Thyroid gland (tissue), 4 donors: ENCODE data around the gene TMEM30B.

ENCODE experiments used
- CTCF ChIP-seq, 6 experiments: fragments of 200-600 bp in 3 of 6; fragments of 450-650 bp in 3 of 6; sonication (generic) in 3 of 6; IDR thresholded peaks; one replicate each; pipeline ENCODE4 v1.5.1; 2016 to 2019; ENCODE audit warnings: antibody characterized with exemption in 6 of 6, mild to moderate bottlenecking in 2 of 6, inconsistent platforms in 1 of 6, moderate library complexity in 1 of 6
- POLR2A ChIP-seq, 2 donors: fragments of 450-650 bp; IDR thresholded peaks; one replicate each; pipeline ENCODE4 v1.6.1; 2017; ENCODE audit warnings: antibody characterized with exemption in 2 of 2, mild to moderate bottlenecking in 2 of 2, moderate library complexity in 1 of 2

GRCh38 chr14:61277232-61277631, 3.9 kb downstream of the TMEM30B start:
- TF ChIP-seq CTCF (IDR thresholded peaks at IDR 0.05) (no peak), POLR2A (IDR thresholded peaks at IDR 0.05) (no peak)
